SK-N-MC (cell line): ENCODE measurements around the gene SLC29A4.

Source experiments
- DNase-seq: peaks from one replicate; pipeline ENCODE4 v3.0.0-alpha.2; 2011; ENCODE audit warnings: low read depth, low spot score
- H3K27ac ChIP-seq: fragments of 200-600 bp; sonication (generic); 2 replicates; pipeline ENCODE4 v1.5.1; 2016; ENCODE audit warnings: mixed run types
- H3K36me3 ChIP-seq: fragments of 200-600 bp; sonication (generic); 2 replicates; pipeline ENCODE4 v1.6.1; 2017; ENCODE audit warnings: antibody characterized with exemption, low read length, mixed read lengths; ENCODE audit not compliant: insufficient read depth
- H3K4me3 ChIP-seq: fragments of 200-600 bp; sonication (generic); 2 replicates; pipeline ENCODE4 v1.5.1; 2016
- H3K9ac ChIP-seq: fragments of 200-600 bp; sonication (generic); 2 replicates; pipeline ENCODE4 v1.8.0; 2017; ENCODE audit warnings: mixed run types, mixed read lengths; ENCODE audit not compliant: insufficient read length
- H3K9me3 ChIP-seq: fragments of 200-600 bp; sonication (generic); 2 replicates; pipeline ENCODE4 v1.6.1; 2017; ENCODE audit warnings: low read depth, mild to moderate bottlenecking, antibody characterized with exemption, low read length, moderate library complexity, mixed read lengths
- EZH2 ChIP-seq: fragments of 200-600 bp; sonication (generic); IDR thresholded peaks from one replicate; pipeline ENCODE4 v1.6.1; 2017; ENCODE audit warnings: antibody characterized with exemption
- FOXP2 ChIP-seq: optimal IDR thresholded peaks from 2 replicates; pipeline ENCODE3; 2011; ENCODE audit warnings: mild to moderate bottlenecking, moderate library complexity; ENCODE audit not compliant: insufficient read depth; ENCODE audit errors: extremely low read length, control extremely low read depth
- POLR2AphosphoS5 ChIP-seq: IDR thresholded peaks from 2 replicates; pipeline ENCODE4 v1.6.1; 2012; ENCODE audit warnings: mild to moderate bottlenecking, low read depth, low read length, borderline replicate concordance

SLC29A4 gene

DNA sequence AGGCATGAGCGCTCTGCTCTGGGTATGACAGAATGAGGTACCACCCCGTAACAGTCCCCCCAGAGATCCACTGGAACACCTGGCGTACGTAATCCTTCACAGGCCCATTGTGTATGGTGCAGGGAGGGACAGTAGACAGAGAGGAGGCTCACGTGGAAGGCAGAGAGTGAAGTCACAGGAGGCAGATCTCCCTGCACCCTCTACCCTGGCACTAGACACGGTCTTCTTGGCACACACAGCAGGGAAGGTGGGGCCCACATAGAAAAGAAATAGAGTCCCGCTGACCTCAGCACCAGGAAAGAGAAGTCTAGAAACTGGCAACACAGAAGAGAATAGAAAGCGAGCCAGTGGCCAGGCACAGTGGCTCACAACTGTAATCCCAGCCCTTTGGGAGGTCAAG, 51.9 kb downstream of the SLC29A4 start:
- H3K9me3 ChIP-seq, result no peaks in the 10 kb centered on the region
- H3K27ac ChIP-seq, result no peak overlapping the region
- H3K9ac ChIP-seq, result no peak overlapping the region
- H3K4me3 ChIP-seq, result no peak overlapping the region
- H3K36me3 ChIP-seq, result peaks cover 67% of the 10 kb centered on the region
- DNase-seq, result no peak
- TF ChIP-seq POLR2AphosphoS5 (no peak), FOXP2 (no peak), EZH2 (no peak)

GRCh38 chr7:5337047-5337446, 54.3 kb downstream of the SLC29A4 start:
- no peak overlapping the region for H3K9ac ChIP-seq
- H3K9me3 ChIP-seq, result no peaks in the 10 kb centered on the region
- no peak for TF ChIP-seq FOXP2
- DNase-seq, result no peak
- no peak overlapping the region for H3K27ac ChIP-seq
- no peak overlapping the region for H3K4me3 ChIP-seq
- H3K36me3 ChIP-seq, result peaks cover 68% of the 10 kb centered on the region

GRCh38 chr7:5339955-5340354, 57.2 kb downstream of the SLC29A4 start:
- DNase-seq, result no peak
- no peak overlapping the region for H3K4me3 ChIP-seq
- peaks cover 88% of the 10 kb centered on the region for H3K36me3 ChIP-seq
- TF ChIP-seq EZH2 (no peak), POLR2AphosphoS5 (no peak), FOXP2 (no peak)
- peaks cover 12% of the 10 kb centered on the region for H3K9me3 ChIP-seq
- no peak overlapping the region for H3K27ac ChIP-seq
- H3K9ac ChIP-seq, result no peak overlapping the region

- H3K27ac ChIP-seq, result no peak overlapping the region
- H3K9me3 ChIP-seq, result peaks cover 12% of the 10 kb centered on the region
- H3K9ac ChIP-seq, result no peak overlapping the region
- no peak overlapping the region for H3K4me3 ChIP-seq
- no peak for DNase-seq
- H3K36me3 ChIP-seq, result peaks cover 83% of the 10 kb centered on the region
- no peak for TF ChIP-seq POLR2AphosphoS5
- TF ChIP-seq FOXP2, result no peak
- no peak for TF ChIP-seq EZH2
Measured at GRCh38 chr7:5342631-5343030, 59.9 kb downstream of the SLC29A4 start.

DNA sequence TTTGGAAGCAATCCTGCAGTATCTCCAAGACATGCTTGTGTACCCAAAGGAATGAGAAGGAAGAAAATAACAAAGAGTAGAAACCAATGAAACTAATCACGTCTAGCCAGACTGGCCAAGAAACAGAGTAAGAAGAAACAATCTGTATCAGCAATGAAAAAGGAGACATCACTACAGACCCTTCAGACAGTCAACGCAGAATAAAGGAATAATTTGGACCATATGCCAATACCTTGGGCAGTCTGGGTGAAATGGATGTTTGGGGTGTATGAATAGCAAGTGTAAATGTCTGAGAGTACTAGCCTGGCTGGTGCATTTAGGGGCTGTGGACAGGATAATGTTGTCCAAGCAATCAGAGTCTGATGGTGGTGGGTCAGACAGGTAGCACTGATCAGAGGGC, 61.1 kb downstream of the SLC29A4 start:
- TF ChIP-seq POLR2AphosphoS5, result no peak
- no peak for TF ChIP-seq FOXP2
- TF ChIP-seq EZH2, result no peak
- Histone ChIP-seq H3K9me3 (peaks cover 12% of the 10 kb centered on the region), H3K36me3 (peaks cover 74% of the 10 kb centered on the region), H3K4me3 (no peak overlapping the region), H3K9ac (no peak overlapping the region), H3K27ac (no peak overlapping the region)
- no peak for DNase-seq

- Histone ChIP-seq H3K36me3 (peaks cover 70% of the 10 kb centered on the region), H3K27ac (no peak overlapping the region), H3K9ac (no peak overlapping the region), H3K9me3 (peaks cover 12% of the 10 kb centered on the region), H3K4me3 (no peak overlapping the region)
- TF ChIP-seq POLR2AphosphoS5, result no peak
- TF ChIP-seq FOXP2, result no peak
- no peak for TF ChIP-seq EZH2
- DNase-seq, result no peak
Measured at GRCh38 chr7:5344342-5344741, 61.6 kb downstream of the SLC29A4 start.

DNA sequence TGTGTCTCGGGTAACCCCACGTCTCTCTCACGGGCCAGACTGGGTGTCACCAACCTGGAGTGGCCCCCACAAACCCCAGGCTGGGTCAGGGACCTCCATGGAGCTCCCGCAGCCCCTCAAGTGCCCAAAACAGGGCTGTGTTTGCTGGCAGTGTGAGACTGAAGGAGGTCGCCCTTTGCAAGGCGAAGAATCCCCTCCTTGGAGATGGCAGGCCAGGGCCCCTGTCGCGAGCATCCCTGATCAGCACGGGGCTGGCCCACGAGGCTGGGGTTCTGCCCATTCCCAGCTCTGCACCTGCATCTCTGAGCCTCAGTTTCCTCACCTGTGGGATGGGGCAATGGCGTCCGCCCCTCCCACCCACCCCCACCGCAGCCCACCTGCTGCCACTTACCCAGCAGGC, 62.4 kb downstream of the SLC29A4 start:
- peaks cover 12% of the 10 kb centered on the region for H3K9me3 ChIP-seq
- H3K36me3 ChIP-seq, result peaks cover 61% of the 10 kb centered on the region
- DNase-seq, result no peak
- no peak overlapping the region for H3K27ac ChIP-seq
- H3K4me3 ChIP-seq, result no peak overlapping the region
- no peak for TF ChIP-seq FOXP2
- TF ChIP-seq EZH2, result no peak
- TF ChIP-seq POLR2AphosphoS5, result no peak
- no peak overlapping the region for H3K9ac ChIP-seq

DNA sequence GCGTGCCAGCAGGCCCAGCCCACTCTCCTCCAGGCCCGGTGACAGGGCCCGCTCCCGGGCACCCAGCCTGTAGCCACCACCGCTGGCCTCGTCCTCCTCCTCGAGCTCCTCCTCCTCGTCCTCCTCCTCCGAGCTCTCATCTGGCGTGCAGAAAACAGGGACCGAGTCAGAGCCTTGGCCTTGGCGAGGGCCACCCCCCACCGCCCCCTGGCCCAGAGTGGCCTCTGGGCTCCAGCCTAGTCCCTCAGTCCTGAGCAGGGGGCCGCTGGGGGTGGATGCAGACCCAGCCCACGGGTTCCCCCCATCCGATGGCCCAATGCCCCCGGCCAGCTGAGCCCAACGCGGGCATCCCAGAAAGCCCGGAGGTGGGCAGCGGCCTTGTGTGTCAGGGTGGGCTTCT, 62.9 kb downstream of the SLC29A4 start:
- no peak for DNase-seq
- no peak overlapping the region for H3K27ac ChIP-seq
- no peak overlapping the region for H3K9ac ChIP-seq
- H3K36me3 ChIP-seq, result peaks cover 56% of the 10 kb centered on the region
- no peak for TF ChIP-seq FOXP2
- TF ChIP-seq POLR2AphosphoS5, result no peak
- TF ChIP-seq EZH2, result no peak
- H3K4me3 ChIP-seq, result no peak overlapping the region
- peaks cover 12% of the 10 kb centered on the region for H3K9me3 ChIP-seq
